H9 (cell line): ENCODE data around the gene SMYD2. TPM values are rescaled to one million over a fixed set of nuclear protein-coding genes. Genes with fewer than 3 reads are reported as not detected.
A peak's percentile ranks its signal among the peaks of the same experiment; 100 is the strongest.

Source experiments
- DNase-seq: peaks from one replicate; pipeline ENCODE4 v3.0.0-alpha.2; 2017
- H2AFZ ChIP-seq: one replicate; pipeline ENCODE4 v1.6.1; 2013; ENCODE audit warnings: mild to moderate bottlenecking, low read length, control low read depth, moderate library complexity
- H2AK5ac ChIP-seq: 2 replicates; pipeline ENCODE4 v1.6.1; 2013; ENCODE audit warnings: low read length, control low read depth, mixed read lengths; ENCODE audit not compliant: insufficient read length
- H2BK120ac ChIP-seq: one replicate; pipeline ENCODE4 v1.6.1; 2013; ENCODE audit warnings: low read depth, mild to moderate bottlenecking, low read length, control low read depth, inconsistent platforms; ENCODE audit not compliant: poor library complexity, severe bottlenecking
- H2BK12ac ChIP-seq: 2 replicates; pipeline ENCODE4 v1.6.1; 2013; ENCODE audit warnings: low read length, control low read depth, mixed read lengths, low read depth; ENCODE audit not compliant: insufficient read length
- H2BK15ac ChIP-seq: 2 replicates; pipeline ENCODE4 v1.6.1; 2013; ENCODE audit warnings: low read depth, low read length, control low read depth
- H2BK20ac ChIP-seq: one replicate; pipeline ENCODE4 v1.6.1; 2013; ENCODE audit warnings: low read depth, mild to moderate bottlenecking, low read length, control low read depth, inconsistent platforms; ENCODE audit not compliant: poor library complexity, severe bottlenecking
- H2BK5ac ChIP-seq: 2 replicates; pipeline ENCODE4 v1.6.1; 2013; ENCODE audit warnings: low read length, control low read depth, mixed read lengths; ENCODE audit not compliant: insufficient read length
- H3K14ac ChIP-seq: 2 replicates; pipeline ENCODE4 v1.6.1; 2013; ENCODE audit warnings: low read length, control low read depth; ENCODE audit not compliant: insufficient read depth
- H3K18ac ChIP-seq: 2 replicates; pipeline ENCODE4 v1.6.1; 2013; ENCODE audit warnings: low read depth, mild to moderate bottlenecking, mixed read lengths, low read length, control low read depth; ENCODE audit not compliant: insufficient read length
- H3K23ac ChIP-seq: 2 replicates; pipeline ENCODE4 v1.6.1; 2013; ENCODE audit warnings: low read length, control low read depth, mixed read lengths, low read depth; ENCODE audit not compliant: insufficient read length
- H3K23me2 ChIP-seq: 2 replicates; pipeline ENCODE4 v1.6.1; 2013; ENCODE audit warnings: low read depth, mild to moderate bottlenecking, mixed read lengths, low read length, control low read depth; ENCODE audit not compliant: insufficient read length, poor library complexity, severe bottlenecking
- H3K27ac ChIP-seq: 2 replicates; pipeline ENCODE4 v1.5.1; 2013; ENCODE audit warnings: low read length, control low read depth, mixed read lengths, low read depth; ENCODE audit not compliant: insufficient read length
- H3K27me3 ChIP-seq: 2 replicates; pipeline ENCODE4 v1.6.1; 2013; ENCODE audit warnings: low read length, control low read depth, inconsistent platforms; ENCODE audit not compliant: insufficient read depth
- H3K4ac ChIP-seq: 2 replicates; pipeline ENCODE4 v1.6.1; 2013; ENCODE audit warnings: low read depth, mild to moderate bottlenecking, control low read depth, inconsistent platforms, low read length, moderate library complexity
- H3K4me1 ChIP-seq: 2 replicates; pipeline ENCODE4 v1.6.1; 2013; ENCODE audit warnings: low read length, control low read depth, inconsistent platforms; ENCODE audit not compliant: insufficient read depth
- H3K4me2 ChIP-seq: 2 replicates; pipeline ENCODE4 v1.6.1; 2013; ENCODE audit warnings: low read length, control low read depth, mixed read lengths; ENCODE audit not compliant: insufficient read length, insufficient read depth
- H3K56ac ChIP-seq: 2 replicates; pipeline ENCODE4 v1.6.1; 2013; ENCODE audit warnings: low read depth, mild to moderate bottlenecking, mixed read lengths, low read length, control low read depth; ENCODE audit not compliant: insufficient read length
- H3K79me1 ChIP-seq: 2 replicates; pipeline ENCODE4 v1.6.1; 2013; ENCODE audit warnings: low read depth, mild to moderate bottlenecking, moderate library complexity, low read length, control low read depth, inconsistent platforms; ENCODE audit not compliant: insufficient read depth, poor library complexity, severe bottlenecking
- H3K79me2 ChIP-seq: 2 replicates; pipeline ENCODE4 v1.6.1; 2013; ENCODE audit warnings: low read length, control low read depth, inconsistent platforms; ENCODE audit not compliant: insufficient read depth
- H3K9ac ChIP-seq: 2 replicates; pipeline ENCODE4 v1.6.1; 2013; ENCODE audit warnings: low read length, control low read depth, mixed read lengths; ENCODE audit not compliant: insufficient read length; ENCODE audit errors: extremely low read depth
- H3K9me3 ChIP-seq: one replicate; pipeline ENCODE4 v1.6.1; 2013; ENCODE audit warnings: low read depth, low read length, inconsistent platforms; ENCODE audit not compliant: control insufficient read depth
- H3T11ph ChIP-seq: one replicate; pipeline ENCODE4 v1.6.1; 2013; ENCODE audit warnings: mild to moderate bottlenecking, low read length, control low read depth, inconsistent platforms
- H4K20me1 ChIP-seq: one replicate; pipeline ENCODE4 v1.6.1; 2013; ENCODE audit not compliant: control insufficient read depth, insufficient read length, insufficient read depth
- H4K5ac ChIP-seq: 2 replicates; pipeline ENCODE4 v1.6.1; 2013; ENCODE audit warnings: low read depth, mild to moderate bottlenecking, mixed read lengths, low read length, control low read depth; ENCODE audit not compliant: insufficient read length
- H4K8ac ChIP-seq: replicated peaks from 2 replicates; pipeline ENCODE4 v1.6.1; 2013; ENCODE audit warnings: low read length, control low read depth, mixed read lengths, low read depth; ENCODE audit not compliant: insufficient read length
- H4K91ac ChIP-seq: 2 replicates; pipeline ENCODE4 v1.6.1; 2013; ENCODE audit warnings: low read depth, mild to moderate bottlenecking, moderate library complexity, mixed read lengths, low read length, control low read depth; ENCODE audit not compliant: insufficient read length
- H3K27ac Mint-ChIP-seq, 3 experiments: 2 replicates in 2 of 3; 3 replicates in 1 of 3; pipeline ENCODE4 v1.8.0; 2020 to 2021; ENCODE audit warnings: mixed read lengths in 3 of 3, mild to moderate bottlenecking in 1 of 3, moderate library complexity in 1 of 3
- H3K27me3 Mint-ChIP-seq: 2 replicates; pipeline ENCODE4 v1.8.0; 2021; ENCODE audit warnings: low read depth, mild to moderate bottlenecking, moderate library complexity, mixed read lengths
- H3K36me3 Mint-ChIP-seq, 3 experiments: 2 replicates in 2 of 3; 3 replicates in 1 of 3; pipeline ENCODE4 v1.8.0; 2020 to 2021; ENCODE audit warnings: low read depth in 3 of 3, mixed read lengths in 3 of 3; ENCODE audit not compliant: insufficient read depth in 1 of 3
- H3K4me1 Mint-ChIP-seq, 2 experiments: 2 replicates each; pipeline ENCODE4 v1.8.0; 2020; ENCODE audit warnings: mixed read lengths in 2 of 2
- H3K4me3 Mint-ChIP-seq, 2 experiments: 2 replicates in 1 of 2; 3 replicates in 1 of 2; pipeline ENCODE4 v1.8.0; 2020 to 2021; ENCODE audit warnings: mild to moderate bottlenecking in 2 of 2, mixed read lengths in 2 of 2, moderate library complexity in 1 of 2
- H3K9me3 Mint-ChIP-seq, 2 experiments: 2 replicates in 1 of 2; 3 replicates in 1 of 2; pipeline ENCODE4 v1.8.0; 2020; ENCODE audit warnings: mild to moderate bottlenecking in 2 of 2, mixed read lengths in 2 of 2, moderate library complexity in 1 of 2
- WGBS: extraction: QIAGEN DNeasy Blood & Tissue Kit; methylation state at CpG from one replicate; pipeline ENCODE4 v1.1.7; 2013; ENCODE audit warnings: missing lambda C conversion rate, low lambda C conversion rate, mixed read lengths; ENCODE audit not compliant: insufficient read length; ENCODE audit errors: extremely low coverage; 5-methylcytosine and 5-hydroxymethylcytosine counted together
- total RNA-seq: library from RNA; stranded (reverse); gene quantifications from 2 replicates; pipeline ENCODE4 v1.2.1, GENCODE V29; 2021
- TF ChIP-seq, protein P1 (sequence below): fragments of 200-600 bp; sonication (generic); conservative IDR thresholded peaks from 3 replicates; pipeline ENCODE4 v1.8.0; 2021; ENCODE audit warnings: antibody characterized with exemption, mild to moderate bottlenecking

SMYD2 gene
- total RNA-seq, 1 experiment from 2014 or later: 10.9 TPM

DNA sequence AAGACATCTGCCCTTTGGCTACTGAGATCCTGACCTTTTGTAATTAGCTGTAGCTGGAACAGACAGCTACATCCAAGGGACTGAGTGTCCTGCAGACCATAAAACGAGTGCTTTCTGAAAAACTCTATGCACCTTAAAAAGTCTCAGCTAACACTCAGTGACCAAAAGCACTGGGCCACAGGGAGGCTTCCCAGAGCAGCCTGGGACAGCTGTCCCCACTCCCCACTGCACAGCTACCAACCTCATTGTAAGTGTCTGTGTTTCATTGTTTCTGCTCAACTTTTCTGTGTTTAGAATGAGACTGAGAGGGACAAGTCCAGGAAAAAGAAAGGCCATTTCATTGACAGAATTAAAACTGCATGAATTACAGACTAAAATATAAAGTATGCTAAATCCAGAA, 80.7 kb downstream of the SMYD2 start:
- no peak overlapping the region for H3K18ac ChIP-seq
- H3K79me2 ChIP-seq: no peaks in the 10 kb centered on the region
- no peaks in the 10 kb centered on the region for H4K20me1 ChIP-seq
- H3K79me1 ChIP-seq: no peaks in the 10 kb centered on the region
- H3K4me3 Mint-ChIP-seq: no peak overlapping the region
- peaks cover 3 to 77% (median 53%) of the 10 kb centered on the region in 3 experiments; a peak in 6 of 7 replicates for H3K36me3 Mint-ChIP-seq
- H2BK5ac ChIP-seq: no peak overlapping the region
- no peaks in the 10 kb centered on the region for H3K23me2 ChIP-seq
- H4K5ac ChIP-seq: no peak overlapping the region
- no peak overlapping the region for H3K27ac ChIP-seq
- H4K91ac ChIP-seq: no peak overlapping the region
- H2BK20ac ChIP-seq: no peak overlapping the region
- no peaks in the 10 kb centered on the region for H3K27me3 Mint-ChIP-seq
- no peak overlapping the region for H2BK120ac ChIP-seq
- H3T11ph ChIP-seq: no peak overlapping the region
- H3K23ac ChIP-seq: no peak overlapping the region
- no CpG with 5 or more reads among the region's 1 CpG for WGBS
- H3K4ac ChIP-seq: no peak overlapping the region
- no peaks in the 10 kb centered on the region for H3K27me3 ChIP-seq
- H2BK15ac ChIP-seq: no peak overlapping the region
- no peaks in the 10 kb centered on the region for H3K9me3 ChIP-seq
- no peaks in the 10 kb centered on the region for H3K4me1 Mint-ChIP-seq
- H3K27ac Mint-ChIP-seq: peak overlapping the region in 1 of 3 experiments; percentile 24; a peak in 1 of 7 replicates
- H2AFZ ChIP-seq: no peak overlapping the region
- H3K14ac ChIP-seq: no peak overlapping the region
- no peak overlapping the region for H3K4me2 ChIP-seq
- H2AK5ac ChIP-seq: no peak overlapping the region
- DNase-seq: no peak
- H2BK12ac ChIP-seq: no peak overlapping the region
- H3K4me1 ChIP-seq: no peaks in the 10 kb centered on the region
- H3K9ac ChIP-seq: no peak overlapping the region
- H3K9me3 Mint-ChIP-seq: no peaks in the 10 kb centered on the region
- H3K56ac ChIP-seq: no peak overlapping the region
- no peak overlapping the region for H4K8ac ChIP-seq
- TF ChIP-seq, protein P1, sequence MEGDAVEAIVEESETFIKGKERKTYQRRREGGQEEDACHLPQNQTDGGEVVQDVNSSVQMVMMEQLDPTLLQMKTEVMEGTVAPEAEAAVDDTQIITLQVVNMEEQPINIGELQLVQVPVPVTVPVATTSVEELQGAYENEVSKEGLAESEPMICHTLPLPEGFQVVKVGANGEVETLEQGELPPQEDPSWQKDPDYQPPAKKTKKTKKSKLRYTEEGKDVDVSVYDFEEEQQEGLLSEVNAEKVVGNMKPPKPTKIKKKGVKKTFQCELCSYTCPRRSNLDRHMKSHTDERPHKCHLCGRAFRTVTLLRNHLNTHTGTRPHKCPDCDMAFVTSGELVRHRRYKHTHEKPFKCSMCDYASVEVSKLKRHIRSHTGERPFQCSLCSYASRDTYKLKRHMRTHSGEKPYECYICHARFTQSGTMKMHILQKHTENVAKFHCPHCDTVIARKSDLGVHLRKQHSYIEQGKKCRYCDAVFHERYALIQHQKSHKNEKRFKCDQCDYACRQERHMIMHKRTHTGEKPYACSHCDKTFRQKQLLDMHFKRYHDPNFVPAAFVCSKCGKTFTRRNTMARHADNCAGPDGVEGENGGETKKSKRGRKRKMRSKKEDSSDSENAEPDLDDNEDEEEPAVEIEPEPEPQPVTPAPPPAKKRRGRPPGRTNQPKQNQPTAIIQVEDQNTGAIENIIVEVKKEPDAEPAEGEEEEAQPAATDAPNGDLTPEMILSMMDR: no peak
